ENCODE results near the gene CAMK2A.

DNA sequence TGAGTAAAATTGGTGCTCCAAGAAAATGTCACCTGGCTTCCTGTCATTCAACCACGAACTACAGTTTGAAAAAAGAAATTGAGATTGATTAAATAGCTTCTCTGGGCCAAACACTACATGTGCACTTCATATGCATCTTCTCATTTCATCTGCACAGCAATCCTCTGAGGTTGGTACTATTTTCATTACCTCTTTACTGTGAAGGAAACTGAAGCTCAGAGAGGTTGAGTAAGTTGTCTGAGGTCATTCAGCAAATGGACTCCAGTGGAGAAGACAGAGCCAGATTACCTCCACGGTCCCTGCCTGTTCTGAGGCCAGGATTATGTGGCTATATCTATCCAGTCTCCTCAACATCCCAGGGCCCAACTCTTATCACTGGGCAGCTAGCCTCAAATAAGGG is 53.3 kb downstream of the CAMK2A start:
- TF ChIP-seq, protein P1, sequence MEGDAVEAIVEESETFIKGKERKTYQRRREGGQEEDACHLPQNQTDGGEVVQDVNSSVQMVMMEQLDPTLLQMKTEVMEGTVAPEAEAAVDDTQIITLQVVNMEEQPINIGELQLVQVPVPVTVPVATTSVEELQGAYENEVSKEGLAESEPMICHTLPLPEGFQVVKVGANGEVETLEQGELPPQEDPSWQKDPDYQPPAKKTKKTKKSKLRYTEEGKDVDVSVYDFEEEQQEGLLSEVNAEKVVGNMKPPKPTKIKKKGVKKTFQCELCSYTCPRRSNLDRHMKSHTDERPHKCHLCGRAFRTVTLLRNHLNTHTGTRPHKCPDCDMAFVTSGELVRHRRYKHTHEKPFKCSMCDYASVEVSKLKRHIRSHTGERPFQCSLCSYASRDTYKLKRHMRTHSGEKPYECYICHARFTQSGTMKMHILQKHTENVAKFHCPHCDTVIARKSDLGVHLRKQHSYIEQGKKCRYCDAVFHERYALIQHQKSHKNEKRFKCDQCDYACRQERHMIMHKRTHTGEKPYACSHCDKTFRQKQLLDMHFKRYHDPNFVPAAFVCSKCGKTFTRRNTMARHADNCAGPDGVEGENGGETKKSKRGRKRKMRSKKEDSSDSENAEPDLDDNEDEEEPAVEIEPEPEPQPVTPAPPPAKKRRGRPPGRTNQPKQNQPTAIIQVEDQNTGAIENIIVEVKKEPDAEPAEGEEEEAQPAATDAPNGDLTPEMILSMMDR (IDR thresholded peaks at IDR 0.05): no peak
- TF ChIP-seq POLR2A (IDR thresholded peaks at IDR 0.05) (no peak), POLR2AphosphoS5 (IDR thresholded peaks at IDR 0.05) (no peak)

Data from gastroesophageal sphincter (tissue), 3 donors.